GM12892 (cell line): ENCODE results near the gene PLEKHN1.

Experiments
- POLR2A ChIP-seq: IDR thresholded peaks from 2 replicates; pipeline ENCODE4 v1.6.1; 2011; ENCODE audit warnings: low read depth, low read length, control low read depth
- POLR2AphosphoS5 ChIP-seq: IDR thresholded peaks from 2 replicates; pipeline ENCODE4 v1.6.1; 2011; ENCODE audit warnings: low read depth, low read length, control low read depth
- TAF1 ChIP-seq: IDR thresholded peaks from 2 replicates; pipeline ENCODE4 v1.6.1; 2011; ENCODE audit warnings: low read depth, mild to moderate bottlenecking, control low read depth, low read length, borderline replicate concordance

DNA sequence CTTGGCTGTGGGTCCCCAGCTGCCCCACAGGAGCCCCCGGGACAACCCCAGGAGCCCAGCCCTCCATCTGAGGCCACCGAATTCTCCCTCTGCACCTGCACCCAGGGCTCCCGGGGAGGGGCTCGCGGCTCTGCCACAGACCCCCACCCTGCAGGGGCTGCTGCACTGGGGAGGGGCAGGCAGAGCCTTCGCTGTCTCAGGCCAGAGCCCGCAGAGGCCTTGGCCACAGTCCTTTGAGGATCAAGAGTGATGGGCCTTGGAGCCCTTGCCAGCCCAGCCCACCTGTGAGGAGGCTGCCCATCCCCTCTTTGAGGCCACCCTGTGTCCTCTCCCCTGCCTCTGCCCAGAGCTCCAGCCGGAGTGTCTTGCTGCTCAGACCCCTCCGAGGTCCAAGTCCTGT lies 9.1 kb downstream of the PLEKHN1 start:
- TF ChIP-seq POLR2A (no peak), POLR2AphosphoS5 (no peak), TAF1 (no peak)
